DND-41 (cell line): Measurements from ENCODE around the gene SHC2.

Experiments
- ATAC-seq: fragments of 200-7000 bp; cut with Tn5 transposase; 3 replicates; pipeline ENCODE4 v1.9.1; 2021; ENCODE audit warnings: low read depth; ENCODE audit not compliant: insufficient read depth
- DNase-seq: peaks from one replicate; pipeline ENCODE4 v3.0.0-alpha.2; 2020
- H2AFZ ChIP-seq: 2 replicates; pipeline ENCODE4 v1.6.0; 2012; ENCODE audit warnings: low read depth, low read length
- H3K27ac ChIP-seq: 2 replicates; pipeline ENCODE4 v1.5.1; 2012; ENCODE audit warnings: low read length, inconsistent platforms
- H3K27me3 ChIP-seq: fragments of 200-600 bp; sonication (generic); 2 replicates; pipeline ENCODE4 v1.6.0; 2012; ENCODE audit warnings: low read length, mild to moderate bottlenecking, inconsistent platforms; ENCODE audit not compliant: insufficient read depth, poor library complexity
- H3K36me3 ChIP-seq: 2 replicates; pipeline ENCODE4 v1.5.1; 2012; ENCODE audit warnings: low read length, inconsistent platforms; ENCODE audit not compliant: insufficient read depth
- H3K4me1 ChIP-seq: 2 replicates; pipeline ENCODE4 v1.5.1; 2012; ENCODE audit warnings: mild to moderate bottlenecking, low read length; ENCODE audit not compliant: insufficient read depth
- H3K4me2 ChIP-seq: 2 replicates; pipeline ENCODE4 v1.6.0; 2012; ENCODE audit warnings: mild to moderate bottlenecking, moderate library complexity, low read length, inconsistent platforms; ENCODE audit not compliant: insufficient read depth
- H3K4me3 ChIP-seq, 2 experiments: fragments of 200-600 bp in 1 of 2; shearing (Covaris generic) in 1 of 2; 2 replicates each; pipeline ENCODE4 v1.5.1; 2012 to 2016; ENCODE audit warnings: inconsistent platforms in 2 of 2, low read length in 2 of 2, mild to moderate bottlenecking in 2 of 2, low read depth in 1 of 2, moderate library complexity in 1 of 2
- H3K79me2 ChIP-seq: 2 replicates; pipeline ENCODE4 v1.6.0; 2012; ENCODE audit warnings: low read length, inconsistent platforms; ENCODE audit not compliant: insufficient read depth
- H3K9ac ChIP-seq: 2 replicates; pipeline ENCODE4 v1.6.0; 2012; ENCODE audit warnings: low read depth, mild to moderate bottlenecking, inconsistent platforms, low read length, moderate library complexity
- H3K9me3 ChIP-seq: 2 replicates; pipeline ENCODE4 v1.5.1; 2012; ENCODE audit warnings: low read length, moderate library complexity, mild to moderate bottlenecking, inconsistent platforms; ENCODE audit not compliant: insufficient read depth, severe bottlenecking
- H4K20me1 ChIP-seq: 2 replicates; pipeline ENCODE4 v1.6.0; 2012; ENCODE audit warnings: low read length; ENCODE audit not compliant: insufficient read depth
- CTCF ChIP-seq: IDR thresholded peaks from 2 replicates; pipeline ENCODE4 v1.5.1; 2012; ENCODE audit warnings: borderline replicate concordance, low read length, moderate library complexity, mild to moderate bottlenecking; ENCODE audit not compliant: poor library complexity, severe bottlenecking; ENCODE audit errors: extremely low read depth
- EZH2 ChIP-seq: IDR thresholded peaks from 3 replicates; pipeline ENCODE4 v1.6.1; 2012; ENCODE audit warnings: borderline replicate concordance, low read depth, mild to moderate bottlenecking, moderate library complexity, low read length, inconsistent platforms; ENCODE audit not compliant: severe bottlenecking

The SHC2 gene

GRCh38 chr19:392375-392970, 68.4 kb downstream of the SHC2 start:
- ATAC-seq (no peak), DNase-seq (no peak)
- Histone ChIP-seq H2AFZ (no peak overlapping the region), H3K4me1 (no peaks in the 10 kb centered on the region), H3K27ac (no peak overlapping the region), H3K36me3 (no peaks in the 10 kb centered on the region), H3K79me2 (no peaks in the 10 kb centered on the region), H3K4me3 (no peak overlapping the region), H3K9me3 (peaks cover 15% of the 10 kb centered on the region), H3K4me2 (no peak overlapping the region), H3K9ac (no peak overlapping the region), H3K27me3 (no peaks in the 10 kb centered on the region), H4K20me1 (no peaks in the 10 kb centered on the region)
- TF ChIP-seq EZH2 (no peak), CTCF (no peak)

DNA sequence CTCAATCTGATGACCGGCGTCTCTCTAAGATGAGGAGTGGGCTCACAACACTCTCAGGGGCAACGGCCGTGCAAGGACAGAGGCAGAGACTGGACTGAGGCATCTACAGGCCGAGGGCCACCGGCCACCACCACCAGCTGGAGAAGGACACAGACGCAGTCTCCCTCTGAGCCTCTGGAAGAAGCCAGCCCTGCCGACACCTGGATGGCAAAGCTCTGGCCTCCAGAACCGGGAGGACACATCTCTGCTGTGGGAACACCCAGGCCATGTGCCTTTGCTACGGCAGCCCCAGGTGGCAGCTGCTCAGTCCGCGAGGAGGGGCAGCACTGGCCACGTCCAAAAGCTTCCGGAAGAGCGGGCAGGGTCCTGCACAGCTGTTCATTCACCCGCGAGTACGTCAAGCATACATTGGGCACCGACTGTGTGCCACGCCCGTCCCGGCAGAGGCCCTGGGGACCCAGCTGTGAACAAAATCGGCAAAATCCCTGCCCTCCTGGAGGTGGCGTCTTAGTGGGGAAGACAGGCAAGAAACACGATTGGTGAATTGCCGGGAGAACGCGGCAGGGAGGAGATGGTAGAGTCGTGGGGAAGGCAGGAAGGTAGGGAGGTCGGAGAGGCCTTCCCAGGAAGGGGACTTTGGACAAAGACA, 69.0 kb downstream of the SHC2 start:
- DNase-seq (no peak), ATAC-seq (no peak)
- Histone ChIP-seq H3K27ac (no peak overlapping the region), H3K9me3 (peaks cover 15% of the 10 kb centered on the region), H4K20me1 (no peaks in the 10 kb centered on the region), H2AFZ (no peak overlapping the region), H3K4me3 (no peak overlapping the region), H3K79me2 (no peaks in the 10 kb centered on the region), H3K27me3 (no peaks in the 10 kb centered on the region), H3K4me1 (no peaks in the 10 kb centered on the region), H3K9ac (no peak overlapping the region), H3K36me3 (no peaks in the 10 kb centered on the region), H3K4me2 (no peak overlapping the region)
- TF ChIP-seq EZH2, result no peak
- no peak for TF ChIP-seq CTCF

DNA sequence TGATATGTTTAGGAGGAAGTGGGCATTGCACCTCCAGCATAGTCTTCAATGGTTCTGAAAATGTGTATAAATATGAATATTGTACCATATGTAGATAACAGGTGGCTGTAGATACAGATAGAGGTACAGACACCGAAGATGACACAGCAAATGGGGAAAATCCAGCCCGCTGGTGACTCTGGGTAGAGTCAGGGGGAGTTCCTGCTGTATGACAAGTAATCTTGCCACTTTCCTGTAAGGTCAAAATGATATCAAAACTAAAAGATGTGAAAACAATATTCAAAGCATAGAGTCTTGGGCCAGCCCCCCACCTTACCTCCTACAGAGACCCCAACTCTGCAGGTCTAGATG, 69.7 kb downstream of the SHC2 start:
- TF ChIP-seq CTCF (no peak), EZH2 (no peak)

More for the DNA sequence above, 69.7 kb downstream of the SHC2 start:
- Histone ChIP-seq H3K4me3 (no peak overlapping the region), H4K20me1 (no peaks in the 10 kb centered on the region), H3K36me3 (no peaks in the 10 kb centered on the region), H3K79me2 (no peaks in the 10 kb centered on the region), H3K9me3 (peaks cover 15% of the 10 kb centered on the region), H3K4me2 (no peak overlapping the region), H2AFZ (no peak overlapping the region), H3K27ac (no peak overlapping the region), H3K9ac (no peak overlapping the region), H3K27me3 (no peaks in the 10 kb centered on the region), H3K4me1 (no peaks in the 10 kb centered on the region)
- no peak for DNase-seq
- ATAC-seq, result no peak
